Fibroblast of the aortic adventitia (primary cell): ENCODE measurements around the gene LVRN. TPM values are rescaled to one million over a fixed set of nuclear protein-coding genes. Genes with fewer than 3 reads are reported as not detected.

ENCODE experiments used
- DNase-seq: peaks from one replicate; pipeline ENCODE4 v3.0.0-alpha.2; 2010; ENCODE audit warnings: low read depth
- H3K4me3 ChIP-seq: 2 replicates; pipeline ENCODE4 v1.5.1; 2011; ENCODE audit warnings: low read depth, mild to moderate bottlenecking, control low read depth, low read length, moderate library complexity
- CTCF ChIP-seq: IDR thresholded peaks from 2 replicates; pipeline ENCODE4 v1.5.1; 2011; ENCODE audit warnings: mild to moderate bottlenecking, low read length, control low read depth, inconsistent platforms; ENCODE audit not compliant: insufficient read depth
- total RNA-seq: library from RNA; depleted of rRNA; stranded (reverse); fragments of >200 nt; gene quantifications from 2 replicates; pipeline ENCODE4 v1.2.3, GENCODE V29; 2012; ENCODE audit warnings: low replicate concordance

LVRN gene
- total RNA-seq, 1 donor, result 0.90 TPM

- H3K4me3 ChIP-seq, result no peak overlapping the region
- TF ChIP-seq CTCF, result no peak
- DNase-seq, result no peak
Observed at GRCh38 chr5:115995351-115995750, 33.1 kb downstream of the LVRN start.

- TF ChIP-seq CTCF, result no peak
- no peak overlapping the region for H3K4me3 ChIP-seq
- DNase-seq, result peak; percentile 49
Observed at GRCh38 chr5:116002116-116002906, 40.0 kb downstream of the LVRN start.

GRCh38 chr5:116004248-116004647, 42.0 kb downstream of the LVRN start:
- DNase-seq, result no peak
- TF ChIP-seq CTCF, result no peak
- H3K4me3 ChIP-seq, result no peak overlapping the region

- H3K4me3 ChIP-seq, result no peak overlapping the region
- DNase-seq, result peak; percentile 52
- TF ChIP-seq CTCF, result no peak
Observed at GRCh38 chr5:116009806-116010205, 47.5 kb downstream of the LVRN start.

- peak; percentile 45 for DNase-seq
- H3K4me3 ChIP-seq, result no peak overlapping the region
- no peak for TF ChIP-seq CTCF
Observed at GRCh38 chr5:116011046-116011445, 48.8 kb downstream of the LVRN start.

- H3K4me3 ChIP-seq, result no peak overlapping the region
- DNase-seq, result peak; percentile 76
- no peak for TF ChIP-seq CTCF
Observed at GRCh38 chr5:116013207-116013785, 51.0 kb downstream of the LVRN start.

- TF ChIP-seq CTCF, result no peak
- DNase-seq, result peak; percentile 25
- no peak overlapping the region for H3K4me3 ChIP-seq
Observed at GRCh38 chr5:116013936-116014335, 51.7 kb downstream of the LVRN start.
